ENCODE data around the gene LTN1. TPM values are rescaled to one million over a fixed set of nuclear protein-coding genes. Genes with fewer than 3 reads are reported as not detected.
A peak's percentile ranks its signal among the peaks of the same experiment; 100 is the strongest.

The LTN1 gene
- total RNA-seq, 1 experiment from 2014 or later: 23.9 TPM

- no peak overlapping the region for H2BK12ac ChIP-seq (ENCODE audit: insufficient read length, low read depth, low read length)
- H3K9ac ChIP-seq (ENCODE audit: extremely low read depth, insufficient read length, low read length): peak overlapping the region; percentile 63
- no peak overlapping the region for H3K27ac ChIP-seq (ENCODE audit: insufficient read length, low read depth, low read length)
- H2BK15ac ChIP-seq (ENCODE audit: low read depth, low read length): no peak overlapping the region
- Mint-ChIP-seq H3K27ac (peak overlapping the region; percentile 96 to 100 (median 99)), H3K4me3 (peak overlapping the region; percentile 93 to 96), H3K4me1 (peaks cover 0 to 8% of the 10 kb centered on the region in 2 experiments; a peak in 2 of 4 replicates), H3K36me3 (ENCODE audit: insufficient read depth in 1 of 3, low read depth in 3 of 3) (peaks cover 7 to 20% (median 19%) of the 10 kb centered on the region in 3 experiments), H3K27me3 (ENCODE audit: low read depth) (peaks cover 8% of the 10 kb centered on the region), H3K9me3 (peaks cover 0 to 4% of the 10 kb centered on the region in 2 experiments; a peak in 1 of 5 replicates)
- H3K27me3 ChIP-seq (ENCODE audit: insufficient read depth, low read length): no peaks in the 10 kb centered on the region
- H4K20me1 ChIP-seq (ENCODE audit: control insufficient read depth, insufficient read depth, insufficient read length): no peaks in the 10 kb centered on the region
- no peak overlapping the region for H4K5ac ChIP-seq (ENCODE audit: insufficient read length, low read depth, low read length)
- H2BK20ac ChIP-seq (ENCODE audit: low read depth, low read length, poor library complexity, severe bottlenecking): no peak overlapping the region
- H2AK5ac ChIP-seq (ENCODE audit: insufficient read length, low read length): no peak overlapping the region
- peak overlapping the region; percentile 80 for H3K18ac ChIP-seq (ENCODE audit: insufficient read length, low read depth, low read length)
- H3T11ph ChIP-seq (ENCODE audit: low read length): no peak overlapping the region
- H4K8ac ChIP-seq (replicated peaks; ENCODE audit: insufficient read length, low read depth, low read length): no peak overlapping the region
- no peak overlapping the region for H2BK120ac ChIP-seq (ENCODE audit: low read depth, low read length, poor library complexity, severe bottlenecking)
- H3K9me3 ChIP-seq (ENCODE audit: control insufficient read depth, low read depth, low read length): no peaks in the 10 kb centered on the region
- H3K79me2 ChIP-seq (ENCODE audit: insufficient read depth, low read length): no peaks in the 10 kb centered on the region
- no CpG with 5 or more reads among the region's 47 CpGs for WGBS (ENCODE audit: extremely low coverage, insufficient read length, low lambda C conversion rate)
- peak overlapping the region; percentile 75 for H3K14ac ChIP-seq (ENCODE audit: insufficient read depth, low read length)
- DNase-seq: peak; percentile 85
- peak overlapping the region; percentile 77 for H3K4me2 ChIP-seq (ENCODE audit: insufficient read depth, insufficient read length, low read length)
- H3K79me1 ChIP-seq (ENCODE audit: insufficient read depth, low read depth, low read length, poor library complexity, severe bottlenecking): no peaks in the 10 kb centered on the region
- H3K23me2 ChIP-seq (ENCODE audit: insufficient read length, low read depth, low read length, poor library complexity, severe bottlenecking): no peaks in the 10 kb centered on the region
- H3K23ac ChIP-seq (ENCODE audit: insufficient read length, low read depth, low read length): no peak overlapping the region
- H2BK5ac ChIP-seq (ENCODE audit: insufficient read length, low read length): no peak overlapping the region
- TF ChIP-seq, protein P1, sequence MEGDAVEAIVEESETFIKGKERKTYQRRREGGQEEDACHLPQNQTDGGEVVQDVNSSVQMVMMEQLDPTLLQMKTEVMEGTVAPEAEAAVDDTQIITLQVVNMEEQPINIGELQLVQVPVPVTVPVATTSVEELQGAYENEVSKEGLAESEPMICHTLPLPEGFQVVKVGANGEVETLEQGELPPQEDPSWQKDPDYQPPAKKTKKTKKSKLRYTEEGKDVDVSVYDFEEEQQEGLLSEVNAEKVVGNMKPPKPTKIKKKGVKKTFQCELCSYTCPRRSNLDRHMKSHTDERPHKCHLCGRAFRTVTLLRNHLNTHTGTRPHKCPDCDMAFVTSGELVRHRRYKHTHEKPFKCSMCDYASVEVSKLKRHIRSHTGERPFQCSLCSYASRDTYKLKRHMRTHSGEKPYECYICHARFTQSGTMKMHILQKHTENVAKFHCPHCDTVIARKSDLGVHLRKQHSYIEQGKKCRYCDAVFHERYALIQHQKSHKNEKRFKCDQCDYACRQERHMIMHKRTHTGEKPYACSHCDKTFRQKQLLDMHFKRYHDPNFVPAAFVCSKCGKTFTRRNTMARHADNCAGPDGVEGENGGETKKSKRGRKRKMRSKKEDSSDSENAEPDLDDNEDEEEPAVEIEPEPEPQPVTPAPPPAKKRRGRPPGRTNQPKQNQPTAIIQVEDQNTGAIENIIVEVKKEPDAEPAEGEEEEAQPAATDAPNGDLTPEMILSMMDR (conservative IDR thresholded peaks at IDR 0.05): no peak
- peak overlapping the region; percentile 19 for H2AFZ ChIP-seq (ENCODE audit: low read length)
- H3K4me1 ChIP-seq (ENCODE audit: insufficient read depth, low read length): no peaks in the 10 kb centered on the region
- H3K4ac ChIP-seq (ENCODE audit: low read depth, low read length): no peak overlapping the region
- H3K56ac ChIP-seq (ENCODE audit: insufficient read length, low read depth, low read length): no peak overlapping the region
- no peak overlapping the region for H4K91ac ChIP-seq (ENCODE audit: insufficient read length, low read depth, low read length)
Observed at GRCh38 chr21:28884976-28885852, 107.5 kb downstream of the LTN1 start.

All from H9 (cell line).